ENCODE measurements around the gene HELB.

Gene HELB

DNA sequence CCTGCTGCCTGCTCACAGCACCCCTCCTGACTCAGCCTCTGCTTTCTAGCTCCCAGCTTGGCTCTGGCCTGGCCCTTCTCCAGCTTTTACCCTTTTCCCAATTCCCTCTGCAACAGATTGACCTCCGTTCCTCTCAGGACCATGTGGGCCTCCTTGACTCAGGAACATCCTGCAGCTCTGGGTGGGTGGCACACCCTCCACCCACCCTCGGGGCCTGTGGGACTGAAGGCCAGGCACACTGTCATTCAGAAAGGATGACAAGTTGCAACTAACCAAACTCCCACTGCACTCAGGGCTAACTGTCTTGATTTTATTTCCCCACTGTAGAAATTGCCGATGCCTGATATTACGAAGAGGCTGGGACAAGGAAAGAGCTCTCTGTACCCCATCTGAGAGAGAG lies 59.4 kb downstream of the HELB start:
- DNase-seq (ENCODE audit: low read depth in 2 of 2): no peak

DNA sequence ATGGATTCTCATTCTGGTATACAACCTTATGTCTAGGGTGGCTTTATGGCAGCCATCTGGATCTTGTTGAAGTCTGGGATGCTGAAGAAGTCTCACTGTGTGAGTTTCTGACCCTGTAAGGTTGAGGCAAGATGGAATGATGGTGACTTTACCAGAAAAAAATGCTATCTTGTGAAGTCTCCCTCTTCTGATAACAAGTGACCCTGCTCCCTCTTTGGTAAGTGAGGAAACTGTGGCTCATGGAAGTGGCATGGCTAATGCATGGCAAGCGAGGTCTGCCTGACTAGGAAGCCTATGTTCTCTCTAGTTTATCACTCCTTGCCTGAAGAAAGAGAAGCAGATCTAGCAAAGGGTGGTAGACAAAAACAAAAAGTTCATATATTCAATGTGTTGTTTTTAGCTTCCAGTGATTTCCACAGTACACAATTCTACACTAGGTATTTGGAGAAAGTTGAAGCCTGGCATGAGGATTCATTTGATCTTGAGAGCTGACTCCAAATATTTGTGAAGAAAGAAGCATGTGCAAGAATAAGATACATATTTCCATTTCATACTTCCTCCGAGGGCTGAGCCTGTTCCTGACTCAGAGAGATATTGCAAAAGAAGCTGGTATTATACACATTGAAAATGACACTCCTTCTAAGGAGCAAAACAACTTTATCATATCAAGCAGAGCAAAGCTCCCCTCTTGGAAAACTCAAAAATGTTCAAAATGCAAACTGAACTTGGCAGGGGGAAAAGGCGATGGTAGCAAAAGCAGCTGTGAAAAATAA lies 63.6 kb downstream of the HELB start:
- no peak for DNase-seq (ENCODE audit: low read depth in 2 of 2)

GRCh38 chr12:66367015-66367667 lies 64.8 kb downstream of the HELB start:
- DNase-seq (ENCODE audit: low read depth in 2 of 2): no peak

- no peak for DNase-seq (ENCODE audit: low read depth in 2 of 2)
Measured at GRCh38 chr12:66371982-66372381, 69.7 kb downstream of the HELB start.

GRCh38 chr12:66375560-66375959 lies 73.3 kb downstream of the HELB start:
- DNase-seq (ENCODE audit: low read depth in 2 of 2): no peak

DNA sequence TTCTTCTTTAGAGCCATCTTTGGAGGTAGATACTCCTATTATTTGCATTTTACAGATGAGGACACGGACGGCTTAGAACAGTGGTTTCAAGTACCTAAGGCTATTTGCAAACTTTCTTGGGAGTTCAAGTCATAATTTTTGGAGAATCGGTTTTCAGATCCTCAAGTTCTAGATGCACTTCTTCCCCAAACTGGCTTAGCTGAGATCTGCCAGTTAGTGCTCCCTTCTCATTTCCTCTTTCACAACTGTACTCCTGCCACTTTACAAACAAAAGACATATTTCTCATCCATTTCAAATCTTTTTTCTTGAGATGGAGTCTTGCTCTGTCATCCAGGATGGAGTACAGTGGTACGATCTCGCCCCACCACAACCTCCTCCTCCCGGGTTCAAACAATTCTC lies 77.3 kb downstream of the HELB start:
- no peak for DNase-seq (ENCODE audit: low read depth in 2 of 2)

GRCh38 chr12:66380769-66381535 lies 78.7 kb downstream of the HELB start:
- no peak for DNase-seq (ENCODE audit: low read depth in 2 of 2)

GRCh38 chr12:66387117-66387516 lies 84.8 kb downstream of the HELB start:
- no peak for DNase-seq (ENCODE audit: low read depth in 2 of 2)

Measured in fibroblast of skin of left biceps (primary cell).